ENCODE results near the gene GOLGA8B. TPM values are rescaled to one million over a fixed set of nuclear protein-coding genes. Genes with fewer than 3 reads are reported as not detected.
A peak's percentile ranks its signal among the peaks of the same experiment; 100 is the strongest.
"Not testable (repeated sequence)": the region's sequence is repeated elsewhere in the genome, so short reads cannot be mapped to it uniquely, and the experiment has no call there.

The GOLGA8B gene, protein sequence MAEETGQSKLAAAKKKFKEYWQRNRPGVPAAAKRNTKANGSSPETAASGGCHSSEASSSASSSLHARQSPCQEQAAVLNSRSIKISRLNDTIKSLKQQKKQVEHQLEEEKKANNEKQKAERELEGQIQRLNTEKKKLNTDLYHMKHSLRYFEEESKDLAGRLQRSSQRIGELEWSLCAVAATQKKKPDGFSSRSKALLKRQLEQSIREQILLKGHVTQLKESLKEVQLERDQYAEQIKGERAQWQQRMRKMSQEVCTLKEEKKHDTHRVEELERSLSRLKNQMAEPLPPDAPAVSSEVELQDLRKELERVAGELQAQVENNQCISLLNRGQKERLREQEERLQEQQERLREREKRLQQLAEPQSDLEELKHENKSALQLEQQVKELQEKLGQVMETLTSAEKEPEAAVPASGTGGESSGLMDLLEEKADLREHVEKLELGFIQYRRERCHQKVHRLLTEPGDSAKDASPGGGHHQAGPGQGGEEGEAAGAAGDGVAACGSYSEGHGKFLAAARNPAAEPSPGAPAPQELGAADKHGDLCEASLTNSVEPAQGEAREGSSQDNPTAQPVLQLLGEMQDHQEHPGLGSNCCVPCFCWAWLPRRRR
- total RNA-seq = 215 and 222 TPM in 2 replicates

DNA sequence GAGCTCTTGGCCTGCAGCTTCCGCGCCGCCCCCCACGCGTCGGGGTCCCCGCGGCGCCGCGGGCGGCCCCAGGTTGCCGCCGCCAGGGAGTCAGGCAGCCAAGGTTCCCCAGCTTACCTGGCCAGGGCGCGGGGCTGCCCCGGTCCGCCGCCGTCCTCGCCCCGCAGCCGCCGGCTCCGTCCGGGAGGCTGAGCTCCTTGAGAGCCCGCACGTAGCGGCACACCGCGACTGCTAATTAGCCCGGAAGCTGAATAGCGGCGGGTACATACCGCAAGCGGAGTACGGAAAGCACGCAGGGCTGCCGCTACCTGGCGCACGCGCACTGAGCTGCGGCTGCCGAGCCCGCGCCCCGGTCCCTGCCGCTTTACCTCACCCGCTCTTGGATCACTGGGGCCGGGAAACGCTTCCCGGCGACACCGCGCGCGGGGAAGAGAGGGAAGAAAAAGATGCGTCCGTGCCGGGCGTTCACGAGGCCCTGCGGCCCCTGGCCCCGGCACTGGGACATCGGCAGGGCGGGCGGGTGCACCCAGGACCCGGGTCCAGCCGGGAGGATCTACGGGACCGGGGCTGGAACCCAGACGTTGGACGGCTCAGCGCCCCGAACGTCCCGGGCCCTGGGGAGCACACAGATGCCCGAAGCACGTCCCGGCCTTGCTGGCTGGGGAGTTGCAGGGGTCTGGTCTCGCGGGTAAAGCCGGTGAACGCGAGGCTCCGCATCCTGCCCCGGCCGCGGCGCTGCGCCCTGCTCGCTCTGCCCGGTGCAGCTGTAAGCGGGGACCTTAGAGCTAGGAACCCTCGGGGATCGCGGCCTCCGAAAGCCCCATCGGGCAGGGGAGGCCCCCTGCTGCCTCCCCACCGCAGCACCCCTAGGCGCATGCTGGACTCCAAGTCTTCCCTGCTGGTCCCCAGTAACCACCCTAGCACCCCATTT lies at the start of gene GOLGA8B:
Gene GOLGA8B (minus strand): TSS at position 253 of the 931 bp plus-strand sequence. CDS start 47,739 bp downstream, outside the sequence.
- peak; percentile 81 for DNase-seq (ENCODE audit: low spot score)
- Mint-ChIP-seq H3K27me3 (ENCODE audit: low read depth) (peaks cover 3% of the 10 kb centered on the region), H3K36me3 (ENCODE audit: low read depth) (peaks cover 23% of the 10 kb centered on the region), H3K27ac (peak within 1 kb of the TSS; percentile 89), H3K9me3 (no peaks in the 10 kb centered on the region), H3K4me1 (ENCODE audit: low read depth) (peaks cover 44% of the 10 kb centered on the region), H3K4me3 (ENCODE audit: low read depth) (peak within 1 kb of the TSS; percentile 95)
- intact Hi-C loops (cut with micrococcal nuclease) = loop anchor here (5.0 to 10.0 kb wide), 3 partner anchors 146 to 549 kb away; partner anchors contain the start of genes AVEN, GOLGA8A and SLC12A6

- H3K9me3 Mint-ChIP-seq; DNase-seq (ENCODE audit: low spot score); intact Hi-C loops (cut with micrococcal nuclease); H3K4me1 Mint-ChIP-seq (ENCODE audit: low read depth); H3K27ac Mint-ChIP-seq; H3K4me3 Mint-ChIP-seq (ENCODE audit: low read depth); H3K36me3 Mint-ChIP-seq (ENCODE audit: low read depth): not testable (repeated sequence)
- peaks cover 10% of the 10 kb centered on the region for H3K27me3 Mint-ChIP-seq (ENCODE audit: low read depth)
These were observed 49.7 kb upstream of the GOLGA8B start for GRCh38 chr15:34633165-34633564.

GRCh38 chr15:34628577-34629152 lies 45.2 kb upstream of the GOLGA8B start:
- no peaks in the 10 kb centered on the region for H3K36me3 Mint-ChIP-seq (ENCODE audit: low read depth)
- H3K4me3 Mint-ChIP-seq (ENCODE audit: low read depth) = no peak overlapping the region
- no peaks in the 10 kb centered on the region for H3K4me1 Mint-ChIP-seq (ENCODE audit: low read depth)
- no peak for DNase-seq (ENCODE audit: low spot score)
- H3K9me3 Mint-ChIP-seq = no peaks in the 10 kb centered on the region
- H3K27me3 Mint-ChIP-seq (ENCODE audit: low read depth) = peaks cover 25% of the 10 kb centered on the region
- intact Hi-C loops (cut with micrococcal nuclease) = no loop called here
- no peak overlapping the region for H3K27ac Mint-ChIP-seq

GRCh38 chr15:34625007-34625406 lies 41.6 kb upstream of the GOLGA8B start:
- Mint-ChIP-seq H3K4me3 (ENCODE audit: low read depth) (no peak overlapping the region), H3K27ac (no peak overlapping the region), H3K27me3 (ENCODE audit: low read depth) (peaks cover 41% of the 10 kb centered on the region), H3K9me3 (no peaks in the 10 kb centered on the region), H3K36me3 (ENCODE audit: low read depth) (no peaks in the 10 kb centered on the region), H3K4me1 (ENCODE audit: low read depth) (peaks cover 3% of the 10 kb centered on the region)
- intact Hi-C loops (cut with micrococcal nuclease) = no loop called here
- no peak for DNase-seq (ENCODE audit: low spot score)

DNA sequence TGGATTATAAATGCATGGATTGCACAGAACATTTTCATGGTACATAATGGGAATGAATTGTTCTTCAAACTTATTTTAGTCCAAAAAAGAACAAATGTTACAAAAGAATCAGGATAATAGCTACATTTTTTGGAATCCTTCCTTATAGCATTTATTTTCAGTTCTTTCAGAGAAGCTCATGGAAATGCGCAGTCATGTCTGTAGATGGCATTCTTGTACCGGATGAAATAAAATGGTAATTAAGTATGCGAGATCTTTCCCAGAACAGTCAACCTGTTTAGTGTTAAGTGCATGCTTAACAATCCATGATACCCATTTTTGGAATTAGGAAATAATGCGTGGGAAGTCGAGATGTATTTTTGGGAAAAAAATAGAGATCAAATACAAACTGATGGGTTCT lies 38.2 kb upstream of the GOLGA8B start:
- intact Hi-C loops (cut with micrococcal nuclease) = loop anchor here (2.0 kb wide), 1 partner anchor 299 kb away; no protein-coding TSS in a partner anchor
- peaks cover 49% of the 10 kb centered on the region for H3K27me3 Mint-ChIP-seq (ENCODE audit: low read depth)

GRCh38 chr15:34620814-34621213 lies 37.4 kb upstream of the GOLGA8B start:
- intact Hi-C loops (cut with micrococcal nuclease) = no loop called here
- no peak for DNase-seq (ENCODE audit: low spot score)
- no peaks in the 10 kb centered on the region for H3K9me3 Mint-ChIP-seq
- no peak overlapping the region for H3K4me3 Mint-ChIP-seq (ENCODE audit: low read depth)
- no peak overlapping the region for H3K27ac Mint-ChIP-seq
- H3K36me3 Mint-ChIP-seq (ENCODE audit: low read depth) = no peaks in the 10 kb centered on the region
- peaks cover 48% of the 10 kb centered on the region for H3K27me3 Mint-ChIP-seq (ENCODE audit: low read depth)
- peaks cover 3% of the 10 kb centered on the region for H3K4me1 Mint-ChIP-seq (ENCODE audit: low read depth)

More for the DNA sequence above, 38.2 kb upstream of the GOLGA8B start:
- Mint-ChIP-seq H3K27ac (no peak overlapping the region), H3K36me3 (ENCODE audit: low read depth) (no peaks in the 10 kb centered on the region), H3K9me3 (no peaks in the 10 kb centered on the region), H3K4me1 (ENCODE audit: low read depth) (peaks cover 3% of the 10 kb centered on the region), H3K4me3 (ENCODE audit: low read depth) (no peak overlapping the region)
- DNase-seq (ENCODE audit: low spot score) = no peak

- Mint-ChIP-seq H3K9me3 (no peaks in the 10 kb centered on the region), H3K4me1 (ENCODE audit: low read depth) (peaks cover 3% of the 10 kb centered on the region), H3K4me3 (ENCODE audit: low read depth) (no peak overlapping the region), H3K27ac (no peak overlapping the region), H3K27me3 (ENCODE audit: low read depth) (peaks cover 45% of the 10 kb centered on the region), H3K36me3 (ENCODE audit: low read depth) (no peaks in the 10 kb centered on the region)
- DNase-seq (ENCODE audit: low spot score) = no peak
- intact Hi-C loops (cut with micrococcal nuclease) = no loop called here
These were observed 36.7 kb upstream of the GOLGA8B start for GRCh38 chr15:34620142-34620541.

GRCh38 chr15:34619151-34619550 lies 35.7 kb upstream of the GOLGA8B start:
- intact Hi-C loops (cut with micrococcal nuclease) = no loop called here
- no peaks in the 10 kb centered on the region for H3K9me3 Mint-ChIP-seq
- H3K4me1 Mint-ChIP-seq (ENCODE audit: low read depth) = peaks cover 3% of the 10 kb centered on the region
- H3K36me3 Mint-ChIP-seq (ENCODE audit: low read depth) = no peaks in the 10 kb centered on the region
- H3K4me3 Mint-ChIP-seq (ENCODE audit: low read depth) = no peak overlapping the region
- DNase-seq (ENCODE audit: low spot score) = no peak
- no peak overlapping the region for H3K27ac Mint-ChIP-seq
- peaks cover 44% of the 10 kb centered on the region for H3K27me3 Mint-ChIP-seq (ENCODE audit: low read depth)

GRCh38 chr15:34618073-34618472 lies 34.6 kb upstream of the GOLGA8B start:
- H3K9me3 Mint-ChIP-seq = no peaks in the 10 kb centered on the region
- peaks cover 49% of the 10 kb centered on the region for H3K27me3 Mint-ChIP-seq (ENCODE audit: low read depth)
- no peak overlapping the region for H3K27ac Mint-ChIP-seq
- H3K4me3 Mint-ChIP-seq (ENCODE audit: low read depth) = no peak overlapping the region
- no peak for DNase-seq (ENCODE audit: low spot score)
- intact Hi-C loops (cut with micrococcal nuclease) = no loop called here
- no peaks in the 10 kb centered on the region for H3K36me3 Mint-ChIP-seq (ENCODE audit: low read depth)
- H3K4me1 Mint-ChIP-seq (ENCODE audit: low read depth) = peaks cover 3% of the 10 kb centered on the region

DNA sequence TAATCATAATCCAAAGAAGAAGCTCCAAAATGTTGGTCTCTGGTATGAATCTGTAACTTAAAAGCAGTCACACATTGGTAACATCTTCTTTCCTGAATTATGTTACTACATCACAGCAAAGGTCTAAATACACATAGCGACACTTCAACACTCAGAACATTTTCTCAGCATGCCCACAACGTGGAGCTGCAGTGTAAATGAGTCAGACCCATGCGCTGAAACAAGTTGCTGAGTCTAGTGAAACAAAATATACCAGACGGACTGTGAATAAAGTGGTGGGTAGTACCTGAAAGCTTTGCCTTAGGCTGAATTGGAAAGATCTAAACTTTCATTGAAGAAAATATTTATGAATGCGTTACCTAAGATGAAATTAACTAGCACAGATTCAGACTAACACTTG lies 33.2 kb upstream of the GOLGA8B start:
- Mint-ChIP-seq H3K4me1 (ENCODE audit: low read depth) (peaks cover 2% of the 10 kb centered on the region), H3K4me3 (ENCODE audit: low read depth) (no peak overlapping the region), H3K27me3 (ENCODE audit: low read depth) (peaks cover 54% of the 10 kb centered on the region), H3K27ac (no peak overlapping the region), H3K36me3 (ENCODE audit: low read depth) (no peaks in the 10 kb centered on the region), H3K9me3 (no peaks in the 10 kb centered on the region)
- DNase-seq (ENCODE audit: low spot score) = no peak
- intact Hi-C loops (cut with micrococcal nuclease) = no loop called here

GRCh38 chr15:34613997-34614396 lies 30.5 kb upstream of the GOLGA8B start:
- H3K27ac Mint-ChIP-seq = no peak overlapping the region
- H3K4me3 Mint-ChIP-seq (ENCODE audit: low read depth) = no peak overlapping the region
- no peak for DNase-seq (ENCODE audit: low spot score)
- no peaks in the 10 kb centered on the region for H3K9me3 Mint-ChIP-seq
- no peaks in the 10 kb centered on the region for H3K36me3 Mint-ChIP-seq (ENCODE audit: low read depth)
- intact Hi-C loops (cut with micrococcal nuclease) = no loop called here
- H3K4me1 Mint-ChIP-seq (ENCODE audit: low read depth) = peaks cover 13% of the 10 kb centered on the region
- peaks cover 47% of the 10 kb centered on the region for H3K27me3 Mint-ChIP-seq (ENCODE audit: low read depth)

DNA sequence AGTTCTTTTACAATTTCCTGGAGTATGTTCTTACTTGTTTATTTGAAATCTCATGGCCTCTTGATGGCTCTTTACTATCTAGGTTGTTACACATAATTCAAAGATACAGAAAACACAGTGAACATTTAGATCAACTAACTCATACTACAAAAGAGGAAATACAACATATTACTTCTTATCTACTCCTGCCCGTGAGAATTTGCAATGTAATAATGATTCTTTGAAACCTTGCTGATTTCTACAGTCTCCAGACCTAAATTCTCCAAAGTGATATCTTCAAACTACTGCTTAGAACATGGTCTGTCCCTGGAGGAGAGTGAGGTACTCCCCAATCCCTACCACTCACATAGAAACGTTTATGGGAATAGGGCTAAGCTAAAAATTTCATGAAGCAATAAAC lies 29.9 kb upstream of the GOLGA8B start:
- Mint-ChIP-seq H3K27ac (no peak overlapping the region), H3K4me1 (ENCODE audit: low read depth) (peaks cover 13% of the 10 kb centered on the region), H3K9me3 (no peaks in the 10 kb centered on the region), H3K27me3 (ENCODE audit: low read depth) (peaks cover 49% of the 10 kb centered on the region), H3K36me3 (ENCODE audit: low read depth) (no peaks in the 10 kb centered on the region), H3K4me3 (ENCODE audit: low read depth) (no peak overlapping the region)
- intact Hi-C loops (cut with micrococcal nuclease) = no loop called here
- no peak for DNase-seq (ENCODE audit: low spot score)

All from activated T-helper 2 cell treated with anti-CD3 and anti-CD28 coated beads, Interferon-gamma antibody, Interleukin-2, Interleukin-4, amounts not matched to agents 10 μg/mL and 5 μg/mL and 100 μg/mL, durations not matched to agents 14 hours and 24 hours and 36 hours (primary cell).